GM12801 (cell line): ENCODE results near the gene CACNA1D.

Experiments
- CTCF ChIP-seq: IDR thresholded peaks from one replicate; pipeline ENCODE4 v1.5.1; 2011; ENCODE audit warnings: control low read depth; ENCODE audit not compliant: insufficient read length; ENCODE audit errors: extremely low read depth

Gene CACNA1D

GRCh38 chr3:53808496-53808895, 314.1 kb downstream of the CACNA1D start:
- no peak for TF ChIP-seq CTCF

DNA sequence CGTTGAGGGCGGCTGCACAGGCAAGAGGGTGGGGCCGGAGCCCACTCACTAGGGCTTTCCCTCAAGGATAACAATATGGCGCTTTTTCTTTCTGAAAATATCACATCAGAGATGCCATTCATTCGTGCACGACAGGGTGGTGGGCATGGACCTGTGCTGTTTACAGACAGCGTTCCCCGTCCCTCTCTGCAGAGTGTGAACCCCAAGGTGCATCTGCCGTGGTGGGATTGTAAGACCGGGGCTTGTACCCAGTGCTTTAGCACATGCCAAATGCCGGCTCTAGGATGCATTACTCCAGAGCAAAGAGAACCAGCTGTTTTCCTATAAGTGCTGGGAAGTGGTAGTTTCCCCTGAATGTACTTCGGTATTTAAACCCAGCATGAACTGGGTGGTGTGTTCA, 314.9 kb downstream of the CACNA1D start:
- no peak for TF ChIP-seq CTCF

GRCh38 chr3:53809764-53810400, 315.5 kb downstream of the CACNA1D start:
- no peak for TF ChIP-seq CTCF

DNA sequence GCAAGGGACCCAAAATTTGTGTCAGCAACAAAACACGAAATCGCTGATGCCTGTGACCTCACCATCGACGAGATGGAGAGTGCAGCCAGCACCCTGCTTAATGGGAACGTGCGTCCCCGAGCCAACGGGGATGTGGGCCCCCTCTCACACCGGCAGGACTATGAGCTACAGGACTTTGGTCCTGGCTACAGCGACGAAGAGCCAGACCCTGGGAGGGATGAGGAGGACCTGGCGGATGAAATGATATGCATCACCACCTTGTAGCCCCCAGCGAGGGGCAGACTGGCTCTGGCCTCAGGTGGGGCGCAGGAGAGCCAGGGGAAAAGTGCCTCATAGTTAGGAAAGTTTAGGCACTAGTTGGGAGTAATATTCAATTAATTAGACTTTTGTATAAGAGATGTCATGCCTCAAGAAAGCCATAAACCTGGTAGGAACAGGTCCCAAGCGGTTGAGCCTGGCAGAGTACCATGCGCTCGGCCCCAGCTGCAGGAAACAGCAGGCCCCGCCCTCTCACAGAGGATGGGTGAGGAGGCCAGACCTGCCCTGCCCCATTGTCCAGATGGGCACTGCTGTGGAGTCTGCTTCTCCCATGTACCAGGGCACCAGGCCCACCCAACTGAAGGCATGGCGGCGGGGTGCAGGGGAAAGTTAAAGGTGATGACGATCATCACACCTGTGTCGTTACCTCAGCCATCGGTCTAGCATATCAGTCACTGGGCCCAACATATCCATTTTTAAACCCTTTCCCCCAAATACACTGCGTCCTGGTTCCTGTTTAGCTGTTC, 316.9 kb downstream of the CACNA1D start:
- TF ChIP-seq CTCF: no peak

DNA sequence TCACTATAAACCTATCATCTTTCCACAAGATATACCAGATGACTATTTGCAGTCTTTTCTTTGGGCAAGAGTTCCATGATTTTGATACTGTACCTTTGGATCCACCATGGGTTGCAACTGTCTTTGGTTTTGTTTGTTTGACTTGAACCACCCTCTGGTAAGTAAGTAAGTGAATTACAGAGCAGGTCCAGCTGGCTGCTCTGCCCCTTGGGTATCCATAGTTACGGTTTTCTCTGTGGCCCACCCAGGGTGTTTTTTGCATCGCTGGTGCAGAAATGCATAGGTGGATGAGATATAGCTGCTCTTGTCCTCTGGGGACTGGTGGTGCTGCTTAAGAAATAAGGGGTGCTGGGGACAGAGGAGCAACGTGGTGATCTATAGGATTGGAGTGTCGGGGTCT, 318.0 kb downstream of the CACNA1D start:
- no peak for TF ChIP-seq CTCF

- no peak for TF ChIP-seq CTCF
Measured at GRCh38 chr3:53813229-53813628, 318.8 kb downstream of the CACNA1D start.

- TF ChIP-seq CTCF: no peak
Measured at GRCh38 chr3:53813876-53814275, 319.5 kb downstream of the CACNA1D start.
